GM23338 (cell line): ENCODE results near the gene TMEM59. TPM values are rescaled to one million over a fixed set of nuclear protein-coding genes. Genes with fewer than 3 reads are reported as not detected.

ENCODE experiments used
- ATAC-seq: fragments of 200-7000 bp; cut with Tn5 transposase; 3 replicates; pipeline ENCODE4 v1.9.1; 2020
- DNase-seq: peaks from one replicate; pipeline ENCODE4 v3.0.0-alpha.2; 2015; ENCODE audit warnings: low spot score
- H2AFZ ChIP-seq: fragments of 200-600 bp; sonication (generic); 2 replicates; pipeline ENCODE4 v1.8.0; 2016; ENCODE audit warnings: antibody characterized with exemption, mild to moderate bottlenecking, moderate library complexity
- H3F3A ChIP-seq: fragments of 200-600 bp; sonication (generic); replicated peaks from 2 replicates; pipeline ENCODE4 v1.8.0; 2017; ENCODE audit warnings: antibody characterized with exemption, mixed run types, low read depth
- H3K27ac ChIP-seq: fragments of 200-600 bp; sonication (generic); 2 replicates; pipeline ENCODE4 v1.6.1; 2016; ENCODE audit warnings: low read depth
- H3K27me3 ChIP-seq: fragments of 200-600 bp; sonication (generic); 2 replicates; pipeline ENCODE4 v1.8.0; 2016; ENCODE audit warnings: mild to moderate bottlenecking, mixed run types, moderate library complexity; ENCODE audit not compliant: insufficient read depth
- H3K36me3 ChIP-seq: fragments of 200-600 bp; sonication (generic); 2 replicates; pipeline ENCODE4 v1.8.0; 2016; ENCODE audit warnings: mild to moderate bottlenecking; ENCODE audit not compliant: insufficient read depth
- H3K4me1 ChIP-seq: fragments of 200-600 bp; sonication (generic); 2 replicates; pipeline ENCODE4 v1.8.0; 2016; ENCODE audit warnings: mild to moderate bottlenecking, moderate library complexity; ENCODE audit not compliant: insufficient read depth
- H3K4me2 ChIP-seq: fragments of 200-600 bp; sonication (generic); 2 replicates; pipeline ENCODE4 v1.7.1; 2017; ENCODE audit warnings: mixed run types
- H3K4me3 ChIP-seq: fragments of 200-600 bp; sonication (generic); 2 replicates; pipeline ENCODE4 v1.6.1; 2016; ENCODE audit warnings: mixed run types
- H3K79me2 ChIP-seq: fragments of 200-600 bp; sonication (generic); replicated peaks from 2 replicates; pipeline ENCODE4 v1.8.0; 2017; ENCODE audit warnings: mild to moderate bottlenecking; ENCODE audit not compliant: insufficient read depth
- H3K9me2 ChIP-seq: fragments of 200-600 bp; sonication (generic); 2 replicates; pipeline ENCODE4 v1.8.0; 2017; ENCODE audit not compliant: insufficient read depth
- H4K20me1 ChIP-seq: fragments of 200-600 bp; sonication (generic); replicated peaks from 2 replicates; pipeline ENCODE4 v1.8.0; 2017; ENCODE audit warnings: mild to moderate bottlenecking; ENCODE audit not compliant: insufficient read depth
- H3K27ac Mint-ChIP-seq: 2 replicates; pipeline ENCODE4 v1.8.0; 2020; ENCODE audit warnings: inconsistent platforms, mild to moderate bottlenecking, moderate library complexity, mixed read lengths
- H3K27me3 Mint-ChIP-seq: 3 replicates; pipeline ENCODE4 v1.8.0; 2022; ENCODE audit warnings: low read depth, mild to moderate bottlenecking, moderate library complexity, mixed read lengths, inconsistent platforms; ENCODE audit not compliant: insufficient read depth, poor library complexity
- H3K36me3 Mint-ChIP-seq: 3 replicates; pipeline ENCODE4 v1.8.0; 2021; ENCODE audit warnings: low read depth, mild to moderate bottlenecking, inconsistent platforms, moderate library complexity, mixed read lengths
- H3K4me1 Mint-ChIP-seq: 3 replicates; pipeline ENCODE4 v1.8.0; 2020; ENCODE audit warnings: mild to moderate bottlenecking, inconsistent platforms, mixed read lengths
- H3K4me3 Mint-ChIP-seq: 3 replicates; pipeline ENCODE4 v1.8.0; 2021; ENCODE audit warnings: moderate library complexity, mild to moderate bottlenecking, inconsistent platforms, mixed read lengths
- H3K9me3 Mint-ChIP-seq: 3 replicates; pipeline ENCODE4 v1.8.0; 2020; ENCODE audit warnings: moderate library complexity, mild to moderate bottlenecking, inconsistent platforms, mixed read lengths
- CTCF ChIP-seq, 2 experiments: fragments of 200-600 bp in 1 of 2; sonication (generic) in 1 of 2; conservative IDR thresholded peaks; 2 replicates each; pipeline versions ENCODE4 v1.5.1 to v1.6.1; 2016 to 2017; ENCODE audit warnings: antibody characterized with exemption in 2 of 2, low read depth in 2 of 2, mild to moderate bottlenecking in 2 of 2, moderate library complexity in 1 of 2
- JUNB ChIP-seq: IDR thresholded peaks from one replicate; pipeline ENCODE4 v1.6.1; 2016; ENCODE audit warnings: antibody characterized with exemption; ENCODE audit not compliant: unreplicated experiment
- REST ChIP-seq: IDR thresholded peaks from one replicate; pipeline ENCODE4 v1.6.1; 2018; ENCODE audit warnings: antibody characterized with exemption; ENCODE audit not compliant: unreplicated experiment
- polyA plus RNA-seq: library from polyadenylated mRNA; unstranded; fragments of >200 nt; fragmentation: Nextera tagmentation; extraction: Ambion mirVana; gene quantifications from 2 replicates; pipeline ENCODE4 v1.2.1, GENCODE V29; 2016
- total RNA-seq: library from RNA; depleted of rRNA; stranded (reverse); fragments of >200 nt; shearing (Covaris generic); gene quantifications from 2 replicates; pipeline ENCODE4 v1.2.3, GENCODE V29; 2014

TMEM59 gene
- total and polyA plus RNA-seq, 2 experiments from 2014 or later, result 81.9 to 132 TPM

GRCh38 chr1:54028306-54029251 lies 24.4 kb downstream of the TMEM59 start:
- peaks cover 12% of the 10 kb centered on the region; the same call in 2 of the 3 replicates for H3K36me3 Mint-ChIP-seq

More at GRCh38 chr1:54028306-54029251, 24.4 kb downstream of the TMEM59 start:
- H3K27ac Mint-ChIP-seq, result no peak overlapping the region
- TF ChIP-seq CTCF (conservative IDR thresholded peaks at IDR 0.05; ENCODE audit: low read depth in 2 of 2), result no peak
- no peak for TF ChIP-seq REST
- no peak for TF ChIP-seq JUNB
- no peak for ATAC-seq
- no peak overlapping the region for H3K4me2 ChIP-seq
- H4K20me1 ChIP-seq, result 0 out of 2 replicates have a peak, but pooled peaks cover 7% of the 10 kb centered on the region
- H3K27me3 Mint-ChIP-seq, result no peaks in the 10 kb centered on the region
- H3K36me3 ChIP-seq, result peaks cover 2% of the 10 kb centered on the region; the same call in 1 of the 2 replicates
- H3K9me2 ChIP-seq, result no peaks in the 10 kb centered on the region
- H3K27ac ChIP-seq, result no peak overlapping the region; the same call in 1 of the 2 replicates
- H2AFZ ChIP-seq, result no peak overlapping the region
- H3K4me3 ChIP-seq, result no peak overlapping the region
- H3K79me2 ChIP-seq, result no peaks in the 10 kb centered on the region
- H3K4me1 Mint-ChIP-seq, result no peaks in the 10 kb centered on the region; the same call in 2 of the 3 replicates
- no peaks in the 10 kb centered on the region for H3F3A ChIP-seq
- no peaks in the 10 kb centered on the region for H3K27me3 ChIP-seq
- DNase-seq, result no peak
- H3K4me3 Mint-ChIP-seq, result no peak overlapping the region
- H3K9me3 Mint-ChIP-seq, result no peaks in the 10 kb centered on the region
- H3K4me1 ChIP-seq, result no peaks in the 10 kb centered on the region
